K562 (cell line): ENCODE results near the gene SLC6A20. TPM values are rescaled to one million over a fixed set of nuclear protein-coding genes. Genes with fewer than 3 reads are reported as not detected.

Experiments used
- ATAC-seq: fragments of 200-7000 bp; cut with Tn5 transposase; 3 replicates; pipeline ENCODE4 v1.9.1; 2020; ENCODE audit warnings: moderate library complexity
- BruUV-seq: library from RNA; stranded (reverse); fragments of 400-500 nt; replicated peaks from 2 replicates; lab custom pipeline; 2021; lab: Mats Ljungman, UMichigan
- CTCF ChIA-PET: fragments of 300-600 bp; formaldehyde crosslinking; extraction: SDS; loops from one replicate; lab custom pipeline; 2021; ENCODE audit warnings: low intra/inter-chr PET ratio; lab: Yijun Ruan, JAX
- POLR2A ChIA-PET: fragments of 300-600, 350-650 bp; sonication (Branson Sonifier 250); formaldehyde crosslinking; extraction: SDS; loops from one replicate; lab custom pipeline; 2021; ENCODE audit warnings: antibody characterized with exemption, inconsistent platforms; lab: Yijun Ruan, JAX
- DNase-seq, 4 experiments: peaks; one replicate each; pipeline versions ENCODE4 v3.0.0 to v3.0.0-alpha.2; 2011 to 2018; ENCODE audit warnings: low spot score in 3 of 4, mixed read lengths in 3 of 4; ENCODE audit errors: extremely low read depth in 1 of 4
- FAIRE-seq: peaks from 2 replicates; lab custom pipeline; 2011; peaks lifted over from hg19 to GRCh38; lab: Jason Lieb, UNC
- H2AFZ ChIP-seq: 2 replicates; pipeline ENCODE4 v1.6.0; 2011; ENCODE audit warnings: low read depth, low read length, control low read depth, inconsistent platforms
- H3K27ac ChIP-seq: fragments of 200-600 bp; 3 replicates; pipeline ENCODE4 v1.8.0; 2011; ENCODE audit warnings: low read depth, mild to moderate bottlenecking, control low read depth, inconsistent platforms, low read length, moderate library complexity, mixed read lengths; ENCODE audit errors: extremely low read depth
- H3K27me3 ChIP-seq, 2 experiments: fragments of 300-600 bp in 1 of 2; 2 replicates in 1 of 2; 3 replicates in 1 of 2; pipeline versions ENCODE4 v1.6.0 to v1.8.0; 2011; ENCODE audit warnings: inconsistent platforms in 2 of 2, low read length in 2 of 2, mild to moderate bottlenecking in 1 of 2, mixed read lengths in 1 of 2, moderate library complexity in 1 of 2; ENCODE audit not compliant: control insufficient read depth in 2 of 2, insufficient read depth in 2 of 2
- H3K36me3 ChIP-seq: fragments of 300-600 bp; 3 replicates; pipeline ENCODE4 v1.8.0; 2011; ENCODE audit warnings: mild to moderate bottlenecking, low read length, inconsistent platforms; ENCODE audit not compliant: control insufficient read depth, insufficient read depth
- H3K4me1 ChIP-seq, 2 experiments: fragments of 200-600 bp in 1 of 2; replicated peaks in 1 of 2; 2 replicates in 1 of 2; 3 replicates in 1 of 2; pipeline versions ENCODE4 v1.5.1 to v1.8.0; 2011; ENCODE audit warnings: inconsistent platforms in 2 of 2, low read length in 2 of 2, mild to moderate bottlenecking in 1 of 2, mixed read lengths in 1 of 2, moderate library complexity in 1 of 2; ENCODE audit not compliant: control insufficient read depth in 2 of 2, insufficient read depth in 2 of 2
- H3K4me2 ChIP-seq: 2 replicates; pipeline ENCODE4 v1.6.1; 2011; ENCODE audit warnings: low read length, control low read depth, inconsistent platforms, mixed read lengths; ENCODE audit not compliant: insufficient read depth
- H3K4me3 ChIP-seq: fragments of 200-600 bp; sonication (generic), shearing (Covaris generic); 2 replicates; pipeline ENCODE4 v1.5.1; 2016; ENCODE audit warnings: control low read depth, inconsistent platforms
- H3K79me2 ChIP-seq: fragments of 200-600 bp; 3 replicates; pipeline ENCODE4 v1.8.0; 2011; ENCODE audit warnings: low read length, inconsistent platforms; ENCODE audit not compliant: control insufficient read depth, insufficient read depth
- H3K9ac ChIP-seq, 2 experiments: 2 replicates each; pipeline versions ENCODE4 v1.6.0 to v1.6.1; 2011; ENCODE audit warnings: low read depth in 2 of 2, low read length in 2 of 2, control low read depth in 1 of 2, inconsistent platforms in 1 of 2, mild to moderate bottlenecking in 1 of 2, mixed read lengths in 1 of 2; ENCODE audit not compliant: insufficient read depth in 1 of 2
- H3K9me1 ChIP-seq: one replicate; pipeline ENCODE4 v1.6.0; 2011; ENCODE audit warnings: inconsistent platforms, mild to moderate bottlenecking, low read length, moderate library complexity; ENCODE audit not compliant: control insufficient read depth, insufficient read depth
- H3K9me3 ChIP-seq: replicated peaks from 2 replicates; pipeline ENCODE4 v1.5.1; 2011; ENCODE audit warnings: low read depth, low read length, inconsistent platforms; ENCODE audit not compliant: control insufficient read depth, insufficient read depth
- H4K20me1 ChIP-seq: replicated peaks from 2 replicates; pipeline ENCODE4 v1.6.1; 2011; ENCODE audit warnings: low read length, inconsistent platforms, mixed read lengths; ENCODE audit not compliant: control insufficient read depth, insufficient read depth
- ARID3B ChIP-seq: fragments of 250-450 bp; sonication (Bioruptor Pico); IDR thresholded peaks from 2 replicates; pipeline ENCODE4 v1.4.0; 2020; ENCODE audit warnings: borderline replicate concordance
- CC2D1A ChIP-seq: fragments of 450-650 bp; IDR thresholded peaks from 2 replicates; pipeline ENCODE4 v1.6.1; 2017; ENCODE audit warnings: mild to moderate bottlenecking
- GATA2 ChIP-seq: sonication (generic); formaldehyde crosslinking; IDR thresholded peaks from 2 replicates; pipeline ENCODE4 v1.4.0; 2020; ENCODE audit warnings: mild to moderate bottlenecking, missing genetic modification reagents
- GTF3C2 ChIP-seq: IDR thresholded peaks from 3 replicates; pipeline ENCODE4 v1.6.1; 2011; ENCODE audit warnings: borderline replicate concordance, mild to moderate bottlenecking, moderate library complexity; ENCODE audit not compliant: insufficient read length; ENCODE audit errors: extremely low read depth
- KDM2B ChIP-seq: fragments of 250-450 bp; sonication (Bioruptor Pico); IDR thresholded peaks from 2 replicates; pipeline ENCODE4 v1.8.0; 2021; ENCODE audit warnings: mild to moderate bottlenecking, moderate library complexity
- NCOR1 ChIP-seq: fragments of 450-650 bp; IDR thresholded peaks from 2 replicates; pipeline ENCODE4 v1.6.1; 2016; ENCODE audit warnings: mild to moderate bottlenecking, moderate library complexity
- NEUROD1 ChIP-seq: fragments of 150-350 bp; IDR thresholded peaks from 2 replicates; pipeline ENCODE4 v1.6.1; 2014; ENCODE audit warnings: borderline replicate concordance, low read length, low read depth; ENCODE audit not compliant: partially characterized antibody
- NR4A1 ChIP-seq, 2 experiments: fragments of 250-450 bp in 1 of 2; fragments of 450-650 bp in 1 of 2; sonication (Bioruptor Pico) in 1 of 2; IDR thresholded peaks; 2 replicates each; pipeline versions ENCODE4 v1.4.0 to v1.6.1; 2016 to 2020; ENCODE audit warnings: mild to moderate bottlenecking in 2 of 2, missing compliant biosample characterization in 1 of 2, missing genetic modification characterization in 1 of 2, moderate library complexity in 1 of 2
- SETDB1 ChIP-seq: IDR thresholded peaks from one replicate; pipeline ENCODE4 v1.6.1; 2012; ENCODE audit warnings: low read length, control low read depth, inconsistent platforms
- SREBF2 ChIP-seq: sonication (generic); formaldehyde crosslinking; IDR thresholded peaks from 2 replicates; pipeline ENCODE4 v1.4.0; 2020; ENCODE audit warnings: mild to moderate bottlenecking, missing genetic modification reagents
- ZNF717 ChIP-seq: fragments of 250-450 bp; sonication (Bioruptor Pico); IDR thresholded peaks from 2 replicates; pipeline ENCODE4 v1.5.0; 2021
- WGBS: fragments of 100-300 bp; shearing (Covaris generic); methylation state at CpG from one replicate; pipeline ENCODE4 v1.1.6; 2016; ENCODE audit warnings: low coverage, mixed read lengths; ENCODE audit not compliant: insufficient coverage; ENCODE audit errors: missing lambda C conversion rate; 5-methylcytosine and 5-hydroxymethylcytosine counted together
- in situ Hi-C: fragments of 300-500 bp; cut with MboI; formaldehyde crosslinking; loops from 4 replicates; pipeline ENCODE4 v1.15.0; 2018; ENCODE audit warnings: inconsistent platforms, mixed read lengths
- intact Hi-C: fragments of 100-400 bp; cut with micrococcal nuclease; formaldehyde crosslinking; loops from 2 replicates; pipeline ENCODE4 v1.14.2; 2022
- polyA plus RNA-seq, 8 experiments: library from polyadenylated mRNA; depleted of rRNA in 4 of 8; stranded (reverse) in 5 of 8; unstranded in 3 of 8; fragments of >200 nt; fragmentation: Nextera tagmentation in 2 of 8; fragmentation: Illumina TruSeq in 1 of 8; extraction: Ambion mirVana in 2 of 8; extraction: Trizol in 1 of 8; gene quantifications; 2 replicates each; pipeline versions ENCODE4 v1.2.1 to v1.2.3, GENCODE V29; 2011 to 2014; ENCODE audit warnings: inconsistent platforms in 1 of 8, missing spikeins in 1 of 8
- total RNA-seq, 7 experiments: library from RNA; depleted of rRNA in 6 of 7; stranded (reverse); fragments of >200 nt in 6 of 7; fragmentation: Illumina TruSeq in 2 of 7; extraction: Trizol in 2 of 7; gene quantifications; 2 replicates each; pipeline versions ENCODE4 v1.2.1 to v1.2.3, GENCODE V29; 2011 to 2021; ENCODE audit warnings: low replicate concordance in 1 of 7

SLC6A20 gene
- total and polyA plus RNA-seq, 9 of the 15 experiments (the other 6 are each of a cell fraction or from before 2014, with no cell fraction given), result not detected

GRCh38 chr3:45781841-45782240 is 14.5 kb downstream of the SLC6A20 start:
- no peak overlapping the region for H3K4me2 ChIP-seq
- intact Hi-C loops, result no loop called here
- no peaks in the 10 kb centered on the region; the same call in none of the 2 replicates for H4K20me1 ChIP-seq
- ChIA-PET POLR2A (interaction anchor here (0.9 kb wide), 2 partner anchors 9 to 13 kb away, joined by 3 read pairs; no protein-coding TSS in a partner anchor), CTCF (interaction anchor here (0.6 kb wide), 1 partner anchor 122 kb away, joined by 3 read pairs; no protein-coding TSS in a partner anchor)
- H3K27me3 ChIP-seq, result peaks cover 27 to 63% of the 10 kb centered on the region in 2 experiments
- no peak overlapping the region for H3K27ac ChIP-seq
- FAIRE-seq, result no peak
- no peaks in the 10 kb centered on the region for H3K36me3 ChIP-seq
- H3K4me3 ChIP-seq, result no peak overlapping the region
- ATAC-seq, result no peak
- H3K4me1 ChIP-seq, result peaks cover 0 to 6% of the 10 kb centered on the region in 2 experiments; a peak in 1 of 5 replicates
- no peaks in the 10 kb centered on the region for H3K79me2 ChIP-seq
- under 1% methylated on average over 12 of the region's 12 CpGs for WGBS
- no peaks in the 10 kb centered on the region for H3K9me3 ChIP-seq
- TF ChIP-seq NR4A1 (CRISPR knock-in tag; IDR thresholded peaks at IDR 0.05) (no peak), NR4A1 (tag; IDR thresholded peaks at IDR 0.05) (no peak), SETDB1 (no peak), KDM2B (CRISPR knock-in tag) (no peak), GATA2 (CRISPR knock-in tag) (no peak)
- in situ Hi-C loops, result no loop called here
- no TSS peak for BruUV-seq
- no peaks in the 10 kb centered on the region for H3K9me1 ChIP-seq
- DNase-seq, result no peak
- H2AFZ ChIP-seq, result no peak overlapping the region
- H3K9ac ChIP-seq, result no peak overlapping the region

GRCh38 chr3:45781271-45781670 is 15.1 kb downstream of the SLC6A20 start:
- in situ Hi-C loops, result no loop called here
- ATAC-seq, result no peak
- WGBS, result 3% methylated on average over 5 of the region's 5 CpGs
- TF ChIP-seq SREBF2 (CRISPR knock-in tag) (no peak), ARID3B (CRISPR knock-in tag) (no peak), NEUROD1 (no peak), CC2D1A (no peak), NCOR1 (no peak), ZNF717 (CRISPR knock-in tag) (no peak), GTF3C2 (no peak)

More at GRCh38 chr3:45781271-45781670, 15.1 kb downstream of the SLC6A20 start:
- Histone ChIP-seq H3K79me2 (no peaks in the 10 kb centered on the region), H3K9ac (no peak overlapping the region), H4K20me1 (no peaks in the 10 kb centered on the region; the same call in none of the 2 replicates), H3K27me3 (peaks cover 27 to 67% of the 10 kb centered on the region in 2 experiments), H3K27ac (no peak overlapping the region), H3K4me2 (no peak overlapping the region), H3K9me3 (no peaks in the 10 kb centered on the region), H3K9me1 (no peaks in the 10 kb centered on the region), H3K4me3 (no peak overlapping the region), H3K36me3 (no peaks in the 10 kb centered on the region), H2AFZ (no peak overlapping the region), H3K4me1 (peaks cover 0 to 6% of the 10 kb centered on the region in 2 experiments; a peak in 1 of 5 replicates)
- BruUV-seq, result no TSS peak
- FAIRE-seq, result no peak
- no peak for DNase-seq
- ChIA-PET POLR2A (interaction anchor here (0.9 kb wide), 2 partner anchors 9 to 14 kb away, joined by 3 read pairs; no protein-coding TSS in a partner anchor), CTCF (interaction anchor here (0.6 kb wide), 1 partner anchor 123 kb away, joined by 3 read pairs; no protein-coding TSS in a partner anchor)
- intact Hi-C loops, result no loop called here
